A549 treated with GW870086 at 1 μM for 4 hours (cell line): Measurements from ENCODE around the gene SAT1. TPM values are rescaled to one million over a fixed set of nuclear protein-coding genes. Genes with fewer than 3 reads are reported as not detected.

Experiments
- total RNA-seq: library from RNA; stranded (reverse); fragments of 200-300 nt; extraction: Qiagen RNA extraction; gene quantifications from 5 replicates; pipeline ENCODE4 v1.2.3, GENCODE V29; 2022; ENCODE audit warnings: low read depth

SAT1 gene
- 345 to 477 TPM (median 435 TPM) in 5 replicates for total RNA-seq

GRCh38 chrX:23782863-23783588 is at the start of gene SAT1:
Gene SAT1 (plus strand): TSS chrX:23783173. CDS start chrX:23783352, 179 bp downstream.

GRCh38 chrX:23742697-23743622 is 40.0 kb upstream of the SAT1 start, which contains the start of gene ACOT9:
Gene ACOT9 (minus strand): TSS chrX:23743276. CDS start chrX:23743144, 132 bp downstream.

Other genes with a start within 250 kb of the SAT1 start
- gene PRDX4, start 115.7 kb upstream of the SAT1 start, total RNA-seq: 263 to 296 TPM (median 291 TPM) in 5 replicates
- gene ACOT9, start 39.9 kb upstream of the SAT1 start, total RNA-seq: 93.4 to 105 TPM (median 103 TPM) in 5 replicates
- 28.1 to 38.0 TPM (median 32.9 TPM) in 5 replicates for gene APOO, start 124.8 kb downstream of the SAT1 start, total RNA-seq
- gene CXorf58, start 124.8 kb downstream of the SAT1 start, total RNA-seq: 0.07 to 0.19 TPM (median 0.11 TPM) in 4 of 5 replicates, not detected in the other
- 3.4 to 4.6 TPM (median 3.7 TPM) in 5 replicates for gene KLHL15, start 244.0 kb downstream of the SAT1 start, total RNA-seq